Loucy (cell line): Measurements from ENCODE around the gene RAB40B.
A peak's percentile ranks its signal among the peaks of the same experiment; 100 is the strongest.

ENCODE experiments used
- H2AFZ ChIP-seq: fragments of 200-600 bp; sonication (generic); 2 replicates; pipeline ENCODE4 v1.6.0; 2016; ENCODE audit warnings: antibody characterized with exemption, mild to moderate bottlenecking, low read length, moderate library complexity
- H3F3A ChIP-seq: fragments of 200-600 bp; 2 replicates; pipeline ENCODE4 v1.6.0; 2016; ENCODE audit warnings: antibody characterized with exemption, low read depth, mild to moderate bottlenecking
- H3K27me3 ChIP-seq: fragments of 200-600 bp; sonication (generic); 2 replicates; pipeline ENCODE4 v1.6.1; 2014; ENCODE audit warnings: low read length, mild to moderate bottlenecking; ENCODE audit not compliant: insufficient read depth, poor library complexity, severe bottlenecking
- H3K36me3 ChIP-seq: fragments of 200-600 bp; sonication (generic); 2 replicates; pipeline ENCODE4 v1.6.1; 2016; ENCODE audit warnings: low read length; ENCODE audit not compliant: insufficient read depth
- H3K4me1 ChIP-seq: fragments of 200-600 bp; sonication (generic); 2 replicates; pipeline ENCODE4 v1.5.1; 2014; ENCODE audit warnings: low read length, mild to moderate bottlenecking; ENCODE audit not compliant: insufficient read depth, poor library complexity, severe bottlenecking
- H3K4me2 ChIP-seq: fragments of 200-600 bp; sonication (generic); 2 replicates; pipeline ENCODE4 v1.6.0; 2014; ENCODE audit warnings: antibody characterized with exemption, low read length, low read depth, mild to moderate bottlenecking; ENCODE audit not compliant: poor library complexity, severe bottlenecking
- H3K4me3 ChIP-seq: fragments of 200-600 bp; sonication (generic); 2 replicates; pipeline ENCODE4 v1.5.1; 2014; ENCODE audit warnings: low read length, mild to moderate bottlenecking, mixed read lengths; ENCODE audit not compliant: poor library complexity, severe bottlenecking
- H3K79me2 ChIP-seq: fragments of 200-600 bp; sonication (generic); 2 replicates; pipeline ENCODE4 v1.6.1; 2014; ENCODE audit warnings: low read length; ENCODE audit not compliant: insufficient read depth
- H3K9ac ChIP-seq: fragments of 200-600 bp; sonication (generic); 2 replicates; pipeline ENCODE4 v1.6.0; 2014; ENCODE audit warnings: mild to moderate bottlenecking, low read depth, low read length, moderate library complexity; ENCODE audit not compliant: poor library complexity, severe bottlenecking
- H3K9me2 ChIP-seq: fragments of 200-600 bp; sonication (generic); replicated peaks from 2 replicates; pipeline ENCODE4 v1.6.1; 2016; ENCODE audit warnings: low read depth, low read length, mixed read lengths
- H3K9me3 ChIP-seq: fragments of 200-600 bp; sonication (generic); 2 replicates; pipeline ENCODE4 v1.6.1; 2014; ENCODE audit warnings: mild to moderate bottlenecking, antibody characterized with exemption, low read length, low read depth; ENCODE audit not compliant: insufficient read depth
- H4K20me1 ChIP-seq: fragments of 200-600 bp; sonication (generic); 2 replicates; pipeline ENCODE4 v1.6.0; 2014; ENCODE audit warnings: antibody characterized with exemption, low read length, mild to moderate bottlenecking; ENCODE audit not compliant: insufficient read depth, poor library complexity, severe bottlenecking
- CTCF ChIP-seq: fragments of 200-600 bp; sonication (generic); conservative IDR thresholded peaks from 2 replicates; pipeline ENCODE4 v1.5.1; 2014; ENCODE audit warnings: mild to moderate bottlenecking, antibody characterized with exemption, low read length
- EZH2phosphoT487 ChIP-seq: fragments of 200-600 bp; IDR thresholded peaks from 2 replicates; pipeline ENCODE4 v1.6.1; 2018; ENCODE audit warnings: antibody characterized with exemption, mild to moderate bottlenecking, moderate library complexity, borderline replicate concordance

RAB40B gene

DNA sequence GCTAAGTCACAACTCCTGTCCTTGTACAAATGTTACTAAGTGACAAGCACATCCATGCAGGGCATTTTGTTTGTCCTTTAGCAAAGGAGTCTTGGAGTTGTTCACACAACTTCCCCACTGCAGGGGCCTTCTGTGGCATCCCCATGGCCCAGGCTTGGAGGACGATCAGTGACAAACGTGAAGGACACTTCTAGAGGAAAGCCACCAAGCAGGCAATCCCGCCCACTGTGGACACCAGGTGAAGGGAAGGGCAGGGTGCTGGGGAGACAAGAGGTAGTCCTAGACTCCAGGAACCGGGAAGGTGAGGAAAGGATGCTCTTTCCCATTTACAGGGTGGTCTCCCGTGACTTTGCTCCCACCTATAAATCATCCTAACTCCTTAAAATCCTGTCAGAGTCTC lies 54.4 kb downstream of the RAB40B start:
- Histone ChIP-seq H3K9me2 (no peaks in the 10 kb centered on the region), H3K4me2 (peak overlapping the region; percentile 97), H3F3A (0 out of 2 replicates have a peak, but pooled peaks cover 3% of the 10 kb centered on the region), H3K9ac (peak overlapping the region; percentile 52), H3K36me3 (peaks cover 49% of the 10 kb centered on the region; the same call in 1 of the 2 replicates), H3K27me3 (peaks cover 6% of the 10 kb centered on the region), H3K4me1 (peaks cover 40% of the 10 kb centered on the region), H3K9me3 (no peaks in the 10 kb centered on the region), H3K4me3 (no peak overlapping the region), H2AFZ (no peak overlapping the region), H3K79me2 (peaks cover 90% of the 10 kb centered on the region), H4K20me1 (peaks cover 77% of the 10 kb centered on the region)
- TF ChIP-seq CTCF (no peak), EZH2phosphoT487 (no peak)

GRCh38 chr17:82642022-82642421 lies 56.5 kb downstream of the RAB40B start:
- H3K9ac ChIP-seq: no peak overlapping the region

DNA sequence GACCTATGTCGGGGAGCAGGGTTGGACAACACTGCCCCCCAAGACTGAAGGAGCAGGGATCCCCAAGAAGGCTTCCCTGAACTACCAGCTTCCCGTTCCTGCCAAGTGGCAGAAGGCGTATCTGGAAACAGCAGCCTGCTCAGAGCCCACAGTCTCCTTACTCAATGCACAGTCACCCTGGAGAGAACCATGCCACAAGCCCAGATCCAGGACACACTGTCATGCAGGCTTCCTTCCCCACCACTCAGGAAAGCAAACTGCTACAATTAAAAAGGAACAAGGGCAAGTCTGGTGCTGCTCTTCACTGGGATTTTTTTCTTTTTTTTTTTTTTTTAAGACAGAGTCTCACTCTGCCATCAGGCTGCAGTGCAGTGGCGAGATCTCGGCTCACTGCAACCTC lies 58.5 kb downstream of the RAB40B start:
- H3K9me2 ChIP-seq: no peaks in the 10 kb centered on the region
- H3K9ac ChIP-seq: no peak overlapping the region
- H3K4me2 ChIP-seq: no peak overlapping the region
- H3K4me1 ChIP-seq: peaks cover 19% of the 10 kb centered on the region
- no peaks in the 10 kb centered on the region for H3K27me3 ChIP-seq
- H3K36me3 ChIP-seq: peaks cover 55% of the 10 kb centered on the region; the same call in 1 of the 2 replicates
- peaks cover 98% of the 10 kb centered on the region for H3K79me2 ChIP-seq
- H3F3A ChIP-seq: no peaks in the 10 kb centered on the region
- no peak overlapping the region for H3K4me3 ChIP-seq
- no peak for TF ChIP-seq CTCF
- H3K9me3 ChIP-seq: no peaks in the 10 kb centered on the region
- no peak overlapping the region for H2AFZ ChIP-seq
- H4K20me1 ChIP-seq: peaks cover 60% of the 10 kb centered on the region

More at GRCh38 chr17:82642022-82642421, 56.5 kb downstream of the RAB40B start:
- Histone ChIP-seq H3K4me1 (peaks cover 29% of the 10 kb centered on the region), H3K4me2 (peak overlapping the region; percentile 34), H3K9me2 (no peaks in the 10 kb centered on the region), H3K27me3 (no peaks in the 10 kb centered on the region), H2AFZ (no peak overlapping the region), H4K20me1 (peaks cover 67% of the 10 kb centered on the region), H3K36me3 (peaks cover 50% of the 10 kb centered on the region; the same call in 1 of the 2 replicates), H3K4me3 (no peak overlapping the region), H3K79me2 (peaks cover 98% of the 10 kb centered on the region), H3F3A (no peaks in the 10 kb centered on the region), H3K9me3 (no peaks in the 10 kb centered on the region)
- no peak for TF ChIP-seq EZH2phosphoT487
- TF ChIP-seq CTCF: no peak
